HL-60/S4 (cell line): ENCODE data around the gene S100A7.
"Not testable (repeated sequence)": the region's sequence is repeated elsewhere in the genome, so short reads cannot be mapped to it uniquely, and the experiment has no call there.

Experiments
- in situ Hi-C: fragments of 300-500 bp; cut with MboI; formaldehyde crosslinking; loops from 2 replicates; pipeline ENCODE4 v1.14.3; 2022; ENCODE audit warnings: low sequenced_read_pairs

The S100A7 gene

DNA sequence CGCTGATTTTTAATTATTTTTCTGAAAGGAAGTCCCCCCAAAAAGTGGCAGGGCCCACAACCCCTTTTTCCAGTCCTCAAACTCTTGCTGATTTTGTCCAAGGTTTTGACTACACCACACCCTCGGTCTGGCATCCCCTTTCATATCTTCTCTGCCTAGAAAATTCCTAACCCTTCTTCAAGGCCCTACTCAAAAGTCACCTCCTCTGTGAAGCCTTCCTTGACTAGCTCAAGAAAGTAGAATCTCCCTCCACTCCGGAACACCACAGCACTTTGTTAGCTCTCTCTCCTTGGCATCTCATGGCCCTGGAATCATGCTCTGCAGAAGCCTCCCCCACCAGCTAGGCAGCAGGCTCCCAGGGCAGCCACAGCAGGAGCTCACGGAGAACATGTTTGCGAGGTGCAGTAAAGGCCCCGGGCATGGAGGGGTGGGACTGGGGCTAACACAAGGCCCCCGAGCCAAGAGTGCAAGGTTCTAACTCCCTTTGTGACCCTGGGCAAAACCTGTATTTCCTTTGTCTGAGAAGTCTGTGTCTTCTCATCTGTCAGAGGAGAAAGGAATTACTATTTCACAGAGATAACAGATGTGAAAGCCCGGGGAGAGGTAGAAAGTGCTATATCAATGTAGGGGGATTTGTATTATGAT lies 17.7 kb upstream of the S100A7 start:
- in situ Hi-C loops: no loop called here

DNA sequence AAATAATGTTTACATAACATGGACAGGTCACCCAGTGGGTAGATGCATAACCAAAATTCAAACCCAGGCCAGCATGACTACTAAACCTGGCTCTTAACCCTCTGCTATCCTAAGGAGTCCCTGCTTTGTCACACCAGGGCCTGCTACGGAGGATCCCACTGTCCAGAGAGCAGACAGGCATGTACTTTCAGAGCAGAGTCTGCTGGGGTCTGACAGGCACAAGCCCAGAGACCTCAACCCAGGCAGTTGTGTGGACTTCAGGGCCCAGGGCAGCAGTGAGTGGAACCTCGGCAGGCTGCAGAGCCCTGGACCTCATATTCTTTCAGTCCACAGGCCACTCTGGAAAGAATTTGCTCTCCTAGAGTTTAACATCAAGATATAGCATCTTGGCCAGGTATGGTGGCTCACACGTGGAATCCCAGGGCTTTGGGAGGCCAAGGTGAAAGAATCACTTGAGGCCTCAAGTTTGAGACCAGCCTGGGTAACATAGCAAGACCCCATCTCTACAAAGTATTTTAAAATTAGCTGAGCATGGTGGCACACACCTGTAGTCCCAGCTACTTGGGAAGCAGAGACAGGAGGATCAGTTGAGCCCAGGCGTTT lies 16.1 kb upstream of the S100A7 start:
- in situ Hi-C loops: no loop called here

DNA sequence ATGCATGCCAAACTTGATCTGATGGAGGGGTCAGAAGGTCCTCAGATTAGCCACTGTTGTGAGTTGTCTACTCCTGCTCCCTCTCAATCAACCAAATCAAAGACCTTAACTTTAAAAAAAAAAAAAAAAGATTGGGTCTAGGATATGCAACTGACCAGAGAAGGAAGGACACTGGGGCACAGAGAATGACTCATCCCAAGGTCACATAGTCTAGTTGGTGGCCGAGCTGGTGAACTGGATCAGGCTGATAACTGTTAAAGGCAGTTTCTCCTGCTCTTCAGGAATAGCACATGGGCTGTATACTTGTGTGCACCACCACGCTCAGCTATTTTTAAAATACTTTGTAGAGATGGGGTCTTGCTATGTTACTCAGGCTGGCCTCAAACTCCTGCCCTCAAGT lies 14.8 kb upstream of the S100A7 start:
- in situ Hi-C loops: no loop called here

DNA sequence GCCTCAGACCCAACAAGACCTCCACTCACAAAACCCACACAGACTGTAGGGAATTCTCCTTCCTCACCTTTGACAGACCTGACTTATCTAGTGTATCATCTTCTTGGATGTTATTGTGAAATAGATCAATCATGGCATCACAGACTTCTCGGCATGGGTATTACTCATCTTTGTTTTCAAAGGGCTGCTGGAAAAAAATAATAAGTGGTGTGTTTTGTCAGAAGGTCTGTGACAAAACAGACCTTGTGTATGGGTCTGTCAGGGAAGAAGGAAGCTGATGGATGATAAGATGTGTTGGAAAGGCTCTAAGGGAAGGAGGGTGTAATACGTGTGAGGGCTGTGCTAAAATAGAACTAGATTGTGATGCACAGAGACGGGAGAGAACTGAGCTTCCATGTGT lies 13.9 kb upstream of the S100A7 start:
- in situ Hi-C loops: no loop called here

DNA sequence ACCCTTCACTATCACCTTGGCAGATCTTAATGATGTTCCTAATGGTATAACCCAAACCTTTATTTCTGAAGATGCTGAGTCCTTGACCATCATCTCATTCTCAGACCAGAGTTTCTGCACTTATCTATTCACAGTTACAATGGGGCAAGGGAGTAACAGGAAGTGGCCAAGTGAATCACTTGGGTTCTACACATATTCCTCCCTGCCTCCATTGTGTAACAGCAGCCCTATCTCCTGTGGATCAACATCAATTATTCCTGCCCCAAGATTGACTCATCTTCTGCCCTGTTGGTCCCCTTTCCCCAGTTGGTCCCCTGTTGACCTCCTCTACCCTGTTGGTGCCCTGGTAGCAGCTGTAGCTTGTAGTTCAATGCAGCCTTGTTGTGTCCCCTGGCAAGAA lies 10.3 kb upstream of the S100A7 start:
- in situ Hi-C loops: no loop called here

DNA sequence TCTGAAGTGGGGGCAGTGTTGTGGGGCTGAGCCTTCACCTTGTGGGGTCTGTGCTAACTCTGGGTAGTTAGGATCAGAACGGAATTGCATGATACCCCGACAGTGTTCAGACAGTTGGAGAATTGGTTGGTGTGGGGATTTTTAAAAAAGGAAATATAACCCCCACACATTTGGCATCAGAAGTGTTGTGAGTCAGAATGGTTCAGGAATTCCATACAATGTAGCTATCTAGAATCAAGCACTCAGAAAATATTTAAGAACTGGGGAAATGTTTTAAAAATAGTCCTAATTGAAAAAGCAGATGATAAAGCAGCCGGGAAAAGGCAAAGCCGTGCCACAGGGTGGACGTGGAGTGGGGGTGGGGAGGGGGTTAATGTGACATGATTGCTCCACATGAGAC lies 6.5 kb upstream of the S100A7 start:
- in situ Hi-C loops: no loop called here

DNA sequence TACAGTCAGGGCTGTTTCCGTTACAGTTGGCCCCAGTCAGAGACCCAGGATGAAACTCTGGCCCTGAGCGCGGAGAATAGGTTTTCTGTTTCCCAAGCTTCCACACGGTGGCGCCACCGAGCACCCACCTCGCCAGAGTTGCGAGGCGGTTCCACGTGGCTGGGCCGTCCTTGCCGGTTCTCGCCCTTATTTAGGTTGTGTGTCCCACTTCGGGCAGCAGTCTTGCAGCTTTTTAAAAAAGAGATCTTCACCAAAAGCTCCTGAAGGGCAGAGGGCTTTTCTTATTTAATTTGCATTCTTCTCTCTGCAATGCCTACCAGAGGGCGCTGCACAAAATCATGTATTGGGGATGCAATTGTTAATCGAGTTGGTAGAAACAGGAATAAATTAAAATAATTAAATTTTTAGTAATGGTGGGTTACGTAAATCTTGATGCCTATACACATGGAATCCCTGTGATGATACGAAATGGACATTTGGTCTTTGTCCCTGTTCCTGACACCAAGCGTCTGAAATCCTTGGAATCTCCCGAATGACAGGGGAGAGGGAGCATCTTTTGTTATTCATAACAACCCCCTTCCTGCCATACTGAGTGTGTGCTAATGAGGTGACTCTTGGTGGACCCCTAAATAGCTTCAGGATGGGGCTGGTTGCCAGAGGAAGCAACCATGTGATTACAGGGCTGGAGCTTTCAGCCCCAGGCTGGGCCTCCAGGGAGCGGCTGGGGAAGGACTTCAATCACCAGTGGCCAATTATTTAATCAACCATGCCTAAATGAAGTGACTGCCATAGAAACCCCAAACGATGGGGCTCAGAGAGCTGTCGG lies 5.6 kb upstream of the S100A7 start:
- in situ Hi-C loops: no loop called here

DNA sequence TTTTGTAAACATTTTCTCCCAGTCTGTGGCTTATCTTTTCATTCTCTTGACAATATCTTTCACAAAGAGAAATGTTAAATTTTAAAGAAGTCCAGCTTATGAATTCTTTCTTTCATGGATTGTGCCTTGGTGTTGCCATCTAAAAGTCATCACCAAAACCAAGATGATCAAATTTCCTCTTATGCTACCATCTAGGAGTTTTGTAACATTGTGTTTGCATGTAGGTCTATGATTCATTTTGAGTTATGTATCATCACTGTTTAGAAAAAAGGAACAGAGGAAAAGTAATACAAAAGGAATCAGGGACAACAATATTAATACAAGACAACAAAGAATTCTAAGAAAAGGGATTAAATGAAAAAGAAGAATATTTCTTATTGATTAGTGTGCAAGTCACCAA lies 2.3 kb upstream of the S100A7 start:
- in situ Hi-C loops: not testable (repeated sequence)

DNA sequence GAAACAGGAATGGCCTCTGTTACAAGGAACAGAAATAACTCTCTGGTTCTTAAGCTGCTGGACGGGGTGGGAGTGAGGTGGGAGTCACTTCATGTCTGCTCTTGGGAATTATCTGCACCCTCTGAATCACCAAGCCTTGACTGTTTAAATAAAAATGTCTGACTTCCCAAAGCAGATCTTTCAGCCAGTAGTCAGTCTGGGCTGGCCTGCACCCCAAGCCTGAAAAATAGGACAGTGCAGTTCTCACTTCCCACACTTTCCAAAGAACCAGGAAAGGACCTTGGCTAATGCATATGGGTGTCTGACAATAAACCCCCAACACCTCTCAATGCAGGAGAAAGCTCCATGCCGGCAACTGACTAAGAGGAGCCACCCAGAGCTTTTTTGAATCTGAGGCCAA lies 796 bp downstream of the S100A7 start:
- in situ Hi-C loops: no loop called here

DNA sequence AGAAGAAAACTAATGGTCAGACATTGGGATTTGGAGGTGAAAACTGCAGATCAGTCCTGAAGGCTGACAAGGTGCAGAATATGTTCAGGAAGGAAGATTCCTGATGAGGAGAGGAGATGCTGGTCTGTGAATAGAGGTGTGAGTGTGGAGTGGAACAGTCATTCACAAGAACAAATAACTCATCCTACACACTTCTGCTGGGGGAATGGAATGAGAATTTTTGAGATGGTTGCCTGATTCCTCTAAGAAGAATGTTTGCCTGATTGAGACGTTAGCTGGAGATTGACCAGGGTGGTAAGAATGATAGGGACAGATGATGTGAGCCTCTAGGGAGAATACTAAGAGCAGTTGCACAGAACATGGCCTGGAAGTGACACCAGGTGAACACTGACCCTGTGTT lies 4.1 kb downstream of the S100A7 start:
- in situ Hi-C loops: no loop called here

DNA sequence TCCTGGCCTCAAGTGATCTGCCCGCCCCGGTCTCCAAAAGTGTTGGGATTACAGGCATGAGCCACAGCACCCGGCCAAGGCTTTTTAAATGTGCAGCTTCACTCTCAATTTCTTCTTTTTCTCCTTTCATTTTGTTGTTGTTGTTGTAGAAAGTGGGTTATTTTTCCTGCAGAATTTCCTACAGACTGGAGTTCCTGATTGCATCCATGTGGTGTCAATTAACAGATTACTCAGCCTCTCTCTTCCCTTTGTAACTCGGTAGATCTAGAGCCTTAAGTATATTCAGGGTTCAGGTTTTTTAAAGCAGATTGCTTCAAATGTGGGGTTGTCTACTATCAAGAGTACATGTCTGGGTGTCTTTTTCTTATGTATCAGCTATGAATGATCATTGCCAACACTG lies 11.6 kb downstream of the S100A7 start:
- in situ Hi-C loops: not testable (repeated sequence)

DNA sequence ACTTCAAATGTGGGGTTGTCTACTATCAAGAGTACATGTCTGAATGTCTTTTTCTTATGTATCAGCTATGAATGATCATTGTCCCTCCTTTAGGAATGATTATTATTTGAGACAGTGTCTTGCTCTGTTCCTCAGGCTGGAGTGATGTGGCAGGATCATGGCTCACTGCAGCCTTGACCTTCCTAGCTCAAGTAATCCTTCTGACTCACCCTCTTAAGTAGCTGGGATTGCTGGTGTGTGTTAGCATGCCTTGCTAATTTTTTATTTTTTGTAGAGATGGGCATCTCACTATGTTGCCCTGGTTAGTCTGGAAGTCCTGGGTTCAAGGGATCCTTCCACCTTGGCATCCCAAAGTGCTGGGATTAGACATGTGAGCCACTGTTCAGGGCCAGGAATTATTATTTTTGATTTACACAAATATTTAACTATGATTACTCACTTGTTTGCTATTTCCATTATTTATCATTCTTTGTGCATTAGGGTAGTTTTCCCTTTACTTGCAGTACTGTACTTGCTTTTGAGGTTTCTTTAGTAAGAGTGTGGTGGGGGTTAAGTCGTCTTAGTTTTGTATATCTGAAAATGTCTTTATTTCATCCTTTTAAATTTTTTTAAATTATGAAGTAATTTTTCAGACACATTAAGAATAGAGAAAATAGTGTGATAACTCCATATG lies 12.8 kb downstream of the S100A7 start:
- in situ Hi-C loops: no loop called here

DNA sequence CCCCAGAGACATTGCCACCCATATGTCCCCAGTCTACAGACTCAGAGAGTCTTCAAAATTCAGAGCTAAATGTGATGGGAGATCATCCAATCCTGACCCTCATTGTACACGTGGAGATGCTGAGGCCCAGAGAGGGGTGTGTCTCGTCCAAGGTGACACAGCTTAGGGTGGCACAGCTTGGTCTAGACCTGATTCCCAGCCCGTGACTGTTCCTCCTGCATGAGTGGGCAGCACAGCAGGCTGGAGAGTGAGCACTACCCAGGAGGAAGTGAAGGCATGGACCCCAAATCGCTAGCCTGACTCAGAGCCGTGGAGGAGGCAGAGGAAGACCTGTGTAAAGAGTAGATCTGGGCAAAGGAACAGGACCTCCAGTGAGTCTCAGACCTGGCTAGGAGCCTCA lies 16.4 kb downstream of the S100A7 start:
- in situ Hi-C loops: no loop called here

DNA sequence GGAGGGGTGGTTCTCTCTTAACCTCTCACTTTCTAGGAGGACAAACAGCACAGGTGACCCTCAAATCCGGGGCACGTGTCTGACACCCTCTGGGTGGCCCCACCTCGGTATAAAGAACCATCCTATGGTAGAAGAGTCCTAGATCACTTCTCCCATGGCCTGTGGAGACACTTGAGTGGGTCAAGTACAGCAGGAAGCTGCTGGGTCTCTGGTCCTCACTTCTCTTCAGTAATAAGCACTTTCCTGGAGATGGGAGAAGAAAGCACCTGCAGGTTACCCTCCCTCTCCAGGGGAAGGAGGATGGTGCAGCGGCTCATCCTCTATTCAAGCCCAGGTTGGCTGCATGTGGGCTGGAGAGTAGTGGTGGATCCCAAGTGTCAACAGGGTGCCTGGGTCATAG lies 17.0 kb downstream of the S100A7 start:
- in situ Hi-C loops: no loop called here

DNA sequence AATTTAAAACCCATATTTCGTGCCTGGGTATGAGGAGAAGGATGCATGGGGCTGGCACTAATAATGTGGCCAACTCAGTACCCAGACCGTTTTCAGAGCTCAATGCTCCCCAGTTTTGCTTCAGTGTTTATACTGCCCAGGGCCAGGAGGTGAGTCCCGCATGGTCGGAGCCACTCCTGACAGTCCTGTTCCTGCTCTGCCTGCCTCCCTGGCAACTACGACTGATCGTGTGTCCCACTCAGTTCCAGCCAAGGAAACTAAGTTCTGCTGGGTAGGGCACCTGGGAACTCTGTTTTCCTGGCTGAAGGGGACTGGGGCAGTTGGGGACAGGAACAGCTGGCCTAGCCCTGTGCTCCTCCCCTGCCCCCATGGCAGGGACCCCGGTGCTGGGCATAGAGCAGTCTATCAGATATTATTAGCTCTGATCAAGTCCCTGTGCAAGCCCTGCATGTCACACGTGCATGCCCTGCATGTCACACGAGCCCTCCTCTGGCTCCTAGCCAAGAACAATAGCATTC lies 19.2 kb downstream of the S100A7 start:
- in situ Hi-C loops: no loop called here

DNA sequence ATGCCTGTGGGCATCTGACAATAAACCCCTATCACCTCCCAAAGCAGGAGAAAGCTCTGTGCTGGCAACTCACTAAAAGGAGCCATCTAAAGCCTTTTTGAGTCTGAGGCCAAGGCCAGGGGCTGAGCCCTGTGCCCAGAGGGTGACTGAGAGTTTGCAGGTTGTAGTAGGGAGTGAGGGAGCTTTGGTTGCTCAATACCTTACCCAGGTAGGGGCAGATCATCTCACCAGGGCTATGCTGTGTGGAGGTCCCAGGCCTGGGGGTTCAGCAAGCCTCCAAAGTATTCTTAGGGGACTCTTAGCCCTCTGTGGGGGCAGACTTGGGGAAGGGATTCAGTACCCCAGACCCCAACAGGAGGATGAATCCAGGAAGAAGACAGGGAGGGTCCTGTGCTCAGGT lies 21.2 kb downstream of the S100A7 start:
- in situ Hi-C loops: no loop called here

DNA sequence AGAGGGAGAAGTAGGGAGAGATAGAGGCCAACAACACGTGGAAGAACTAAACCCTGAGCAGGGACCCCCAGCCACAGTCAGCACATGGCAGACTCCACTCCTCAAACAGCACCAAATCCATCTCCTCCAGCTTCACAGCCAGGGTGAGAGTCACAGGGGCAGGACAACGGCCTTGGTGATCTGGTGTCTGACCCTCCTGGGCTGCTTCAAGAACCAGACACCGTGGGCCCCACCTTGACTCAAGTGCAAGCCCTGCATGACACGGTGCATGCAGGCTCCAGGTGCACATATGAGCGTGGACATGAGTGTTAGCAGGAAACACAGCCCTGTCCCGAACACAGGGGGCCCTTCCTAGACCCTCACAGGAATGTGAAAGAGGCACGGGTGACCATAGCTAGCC lies 21.9 kb downstream of the S100A7 start:
- in situ Hi-C loops: no loop called here

DNA sequence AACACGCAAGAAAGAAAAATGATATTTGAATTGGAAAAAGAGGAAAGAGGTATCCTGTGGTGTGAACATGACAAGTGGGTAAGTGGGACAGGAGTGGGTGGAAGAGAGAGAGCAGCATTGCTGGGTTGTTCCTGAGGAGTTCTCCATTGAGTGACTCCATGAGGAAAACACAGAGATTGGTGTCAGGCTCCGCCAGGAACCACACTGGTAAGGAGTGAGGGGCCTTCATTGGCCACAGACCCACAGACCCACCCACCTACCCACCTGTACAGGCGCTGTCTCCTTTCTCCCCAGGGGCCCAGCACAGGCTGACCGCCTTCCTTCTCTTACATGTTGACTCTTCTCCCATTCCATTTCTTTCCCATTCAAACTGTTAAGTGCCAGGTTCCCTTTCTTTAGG lies 23.2 kb downstream of the S100A7 start:
- in situ Hi-C loops: no loop called here

DNA sequence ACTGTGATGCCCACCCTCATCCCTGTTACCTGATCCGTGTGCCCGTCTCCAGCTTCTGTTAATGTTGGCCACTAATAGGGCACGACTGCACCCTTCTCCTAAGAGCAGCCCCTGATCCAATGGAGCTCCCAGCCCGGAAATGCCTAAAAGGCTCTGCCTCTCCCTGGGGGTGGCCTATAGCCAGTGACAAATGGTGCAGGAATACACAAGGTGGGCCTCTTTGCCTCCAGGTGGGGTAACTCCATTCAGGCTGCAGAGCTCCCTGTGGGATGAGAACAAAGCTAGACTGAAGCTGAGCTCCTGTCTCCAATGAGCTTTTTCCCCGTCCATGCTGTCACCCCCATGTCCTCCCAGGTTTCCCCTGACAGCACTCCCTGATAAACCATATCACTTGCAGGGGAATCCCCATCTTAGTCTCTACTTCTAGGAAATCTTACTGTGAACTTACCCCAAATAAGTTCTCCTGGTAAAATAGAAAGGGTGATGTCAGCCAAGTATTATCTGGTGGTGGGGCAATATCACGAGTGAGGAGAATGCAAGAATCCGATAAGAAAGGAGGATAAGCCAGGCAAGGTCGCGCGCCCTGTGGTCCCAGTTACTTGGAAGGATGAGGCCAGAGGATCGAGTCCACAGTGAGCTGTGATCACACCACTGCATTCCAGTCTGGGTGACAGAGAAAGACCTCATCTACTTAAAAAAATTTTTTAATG lies 25.6 kb downstream of the S100A7 start:
- in situ Hi-C loops: no loop called here

DNA sequence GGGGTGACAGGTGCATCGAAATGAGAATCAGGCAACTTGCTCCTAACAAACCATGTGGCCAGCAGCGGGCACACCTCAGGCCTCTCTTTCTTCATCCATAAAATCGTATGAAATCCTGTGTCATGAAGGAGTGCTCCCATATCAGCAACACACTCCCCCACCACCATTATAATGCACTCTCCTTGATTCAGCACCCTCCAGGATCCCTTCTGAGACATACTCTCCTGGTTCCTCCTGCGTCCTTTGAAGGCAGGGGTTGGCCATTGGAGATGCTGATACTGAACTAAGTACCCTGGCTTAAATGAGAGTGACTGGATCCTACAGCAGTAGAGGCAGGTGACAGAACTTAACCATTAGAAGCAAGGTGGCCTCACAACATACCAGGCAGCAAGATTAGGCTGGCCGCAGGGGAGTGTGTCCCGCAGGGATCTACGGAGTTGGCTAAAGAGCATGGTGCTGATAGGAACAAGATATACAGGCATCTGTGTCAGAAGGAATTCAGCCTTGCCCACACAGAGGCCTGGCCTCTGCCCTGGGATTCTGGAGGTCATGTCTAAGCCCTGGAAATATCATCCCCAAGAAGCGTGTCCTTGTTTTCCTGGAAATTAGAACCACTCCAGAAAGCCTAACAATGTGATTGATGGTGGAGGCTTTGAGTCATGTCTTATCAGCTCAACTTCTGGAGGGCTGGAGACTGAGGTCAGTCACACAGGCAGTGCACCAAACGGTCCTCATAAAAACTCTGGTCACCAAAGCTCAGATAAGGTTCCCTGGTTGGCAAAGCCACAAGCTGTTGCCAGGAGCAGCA lies 27.4 kb downstream of the S100A7 start:
- in situ Hi-C loops: no loop called here
